ENCODE measurements around the gene HPCAL1.

GRCh38 chr2:10255189-10256030, 47.3 kb upstream of the HPCAL1 start:
- TF ChIP-seq ZNF384 (IDR thresholded peaks at IDR 0.05; ENCODE audit: borderline replicate concordance, low read depth, low read length), result no peak
- TF ChIP-seq CTCF (IDR thresholded peaks at IDR 0.05 in 2 of 3, conservative IDR thresholded peaks at IDR 0.05 in 1 of 3; ENCODE audit: control insufficient read depth in 2 of 3, extremely low read depth in 1 of 3, insufficient read depth in 1 of 3, low read depth in 3 of 3, low read length in 3 of 3), result no peak
- TF ChIP-seq HDAC2 (IDR thresholded peaks at IDR 0.05), result no peak
- TF ChIP-seq NR2C2 (IDR thresholded peaks at IDR 0.05; ENCODE audit: borderline replicate concordance, control insufficient read depth, insufficient read length, low read depth), result no peak
- no peak for TF ChIP-seq CREM (IDR thresholded peaks at IDR 0.05; ENCODE audit: low read depth)
- no peak for TF ChIP-seq EZH2 (IDR thresholded peaks at IDR 0.05; ENCODE audit: borderline replicate concordance, control insufficient read depth, low read depth, low read length)
- no peak for TF ChIP-seq EP300 (IDR thresholded peaks at IDR 0.05; ENCODE audit: borderline replicate concordance in 1 of 2, control insufficient read depth in 1 of 2, low read depth in 2 of 2, low read length in 2 of 2)
